ENCODE data around the gene MACROD2. TPM values are rescaled to one million over a fixed set of nuclear protein-coding genes. Genes with fewer than 3 reads are reported as not detected.

The MACROD2 gene
- total RNA-seq, 4 donors from 2014 or later, result 4.6 to 33.0 (median 8.3) TPM

DNA sequence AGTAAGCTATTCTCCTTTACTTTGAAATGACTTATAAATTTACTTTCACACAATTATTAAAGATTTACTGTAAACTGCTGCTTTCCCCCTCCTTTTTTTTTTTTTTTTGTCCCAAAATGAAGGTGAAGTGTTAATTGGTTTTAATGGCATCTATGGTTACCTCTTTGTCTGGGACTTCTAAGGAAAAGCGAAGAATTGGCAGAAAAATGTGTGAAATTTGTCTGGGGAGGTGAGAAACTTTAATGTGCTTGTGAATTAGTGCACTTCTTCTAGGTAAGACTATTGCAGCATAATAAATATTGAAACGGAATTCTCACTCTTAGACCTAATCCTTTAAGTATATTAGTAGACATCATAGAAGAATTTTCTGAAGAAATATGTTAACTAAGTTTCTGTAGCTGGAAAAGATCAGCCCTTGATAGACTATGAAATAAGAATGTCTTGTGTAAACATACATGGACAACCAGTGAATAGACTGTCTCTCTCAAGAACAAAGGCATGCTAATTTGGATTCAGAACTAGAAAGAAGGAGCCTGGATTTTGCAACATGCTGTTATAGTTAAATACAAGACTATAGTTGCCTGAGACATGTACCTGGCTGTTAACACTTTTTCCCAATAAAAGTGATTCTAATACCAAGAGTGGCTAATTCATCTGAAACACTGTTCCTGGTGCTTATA, 318.2 kb downstream of the MACROD2 start:
- H3K4me1 ChIP-seq, result peaks cover 0 to 5% (median under 1%) of the 10 kb centered on the region in 4 donors
- no peak for DNase-seq
- no peaks in the 10 kb centered on the region for H3K27me3 ChIP-seq
- intact Hi-C loops (cut with DNase I; ENCODE audit: low total_unique reads) (no loop called here), in situ Hi-C loops (cut with MboI; ENCODE audit: low pct_ligation_motif_present in 1 of 4, low pct_unique_long_range_greater_than_20kb in 1 of 4, low sequenced_read_pairs in 3 of 4) (no loop called here)
- H3K9me3 ChIP-seq, result no peaks in the 10 kb centered on the region
- TF ChIP-seq, protein P1, sequence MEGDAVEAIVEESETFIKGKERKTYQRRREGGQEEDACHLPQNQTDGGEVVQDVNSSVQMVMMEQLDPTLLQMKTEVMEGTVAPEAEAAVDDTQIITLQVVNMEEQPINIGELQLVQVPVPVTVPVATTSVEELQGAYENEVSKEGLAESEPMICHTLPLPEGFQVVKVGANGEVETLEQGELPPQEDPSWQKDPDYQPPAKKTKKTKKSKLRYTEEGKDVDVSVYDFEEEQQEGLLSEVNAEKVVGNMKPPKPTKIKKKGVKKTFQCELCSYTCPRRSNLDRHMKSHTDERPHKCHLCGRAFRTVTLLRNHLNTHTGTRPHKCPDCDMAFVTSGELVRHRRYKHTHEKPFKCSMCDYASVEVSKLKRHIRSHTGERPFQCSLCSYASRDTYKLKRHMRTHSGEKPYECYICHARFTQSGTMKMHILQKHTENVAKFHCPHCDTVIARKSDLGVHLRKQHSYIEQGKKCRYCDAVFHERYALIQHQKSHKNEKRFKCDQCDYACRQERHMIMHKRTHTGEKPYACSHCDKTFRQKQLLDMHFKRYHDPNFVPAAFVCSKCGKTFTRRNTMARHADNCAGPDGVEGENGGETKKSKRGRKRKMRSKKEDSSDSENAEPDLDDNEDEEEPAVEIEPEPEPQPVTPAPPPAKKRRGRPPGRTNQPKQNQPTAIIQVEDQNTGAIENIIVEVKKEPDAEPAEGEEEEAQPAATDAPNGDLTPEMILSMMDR (IDR thresholded peaks at IDR 0.05), result no peak
- TF ChIP-seq POLR2AphosphoS5 (IDR thresholded peaks at IDR 0.05), result no peak
- no peaks in the 10 kb centered on the region for H3K36me3 ChIP-seq
- no peak overlapping the region for H3K27ac ChIP-seq
- WGBS, 2 donors (ENCODE audit: low coverage in 1 of 2), result 46 to 60% methylated on average over 2 of the region's 2 CpGs
- H3K4me3 ChIP-seq, result no peak overlapping the region

DNA sequence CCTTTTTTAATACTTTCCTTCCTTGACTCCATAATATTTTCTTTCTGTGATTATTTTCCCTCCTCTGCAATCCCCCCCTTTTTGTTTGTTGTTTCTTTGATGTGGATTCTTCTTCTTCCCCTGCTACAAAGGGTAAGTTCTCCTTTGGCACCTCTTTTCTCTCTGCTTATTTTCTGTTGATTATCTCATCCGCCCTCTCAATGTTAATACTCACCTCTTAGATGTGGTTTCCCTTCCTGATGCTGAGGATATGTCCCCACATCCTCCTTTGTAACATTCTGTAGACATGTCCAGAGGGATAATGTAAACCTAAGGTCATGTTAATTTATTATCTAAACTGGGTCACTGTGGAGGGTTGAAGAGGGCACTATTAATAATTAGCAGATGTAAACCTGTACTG, 324.4 kb downstream of the MACROD2 start:
- Histone ChIP-seq H3K4me3 (no peak overlapping the region), H3K27me3 (no peaks in the 10 kb centered on the region), H3K9me3 (no peaks in the 10 kb centered on the region), H3K36me3 (no peaks in the 10 kb centered on the region), H3K27ac (no peak overlapping the region), H3K4me1 (no peaks in the 10 kb centered on the region)
- in situ Hi-C loops (cut with MboI; ENCODE audit: low pct_ligation_motif_present in 1 of 4, low pct_unique_long_range_greater_than_20kb in 1 of 4, low sequenced_read_pairs in 3 of 4), result no loop called here
- 71 to 76% methylated on average over 1 of the region's 1 CpG for WGBS, 2 donors (ENCODE audit: low coverage in 1 of 2)
- TF ChIP-seq POLR2AphosphoS5 (IDR thresholded peaks at IDR 0.05), result no peak
- DNase-seq, result no peak
- intact Hi-C loops (cut with DNase I; ENCODE audit: low total_unique reads), result loop anchor here (1.0 kb wide), 1 partner anchor 22 kb away; no protein-coding TSS in a partner anchor

DNA sequence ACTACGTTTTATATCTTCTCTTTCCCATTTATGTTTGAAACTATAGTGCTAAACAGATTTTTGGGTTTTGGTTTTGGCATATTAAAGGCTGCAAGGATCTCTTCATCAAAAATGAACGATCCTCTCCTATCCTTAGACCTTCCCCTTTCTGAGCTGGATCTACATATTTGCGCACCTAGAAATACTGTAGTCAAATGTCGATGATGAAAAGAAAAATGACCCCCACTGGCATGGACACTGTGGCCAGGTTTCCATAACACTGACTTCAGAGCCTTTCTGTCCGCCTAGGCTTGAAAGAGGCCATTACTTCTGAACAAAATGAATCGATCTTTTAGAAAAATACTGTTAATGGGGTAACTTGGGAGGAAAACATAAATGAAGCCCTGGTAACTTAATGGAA, 336.3 kb downstream of the MACROD2 start:
- TF ChIP-seq POLR2A (IDR thresholded peaks at IDR 0.05), result no peak
- Histone ChIP-seq H3K27ac (no peak overlapping the region), H3K4me1 (peaks cover 0 to 11% (median 0%) of the 10 kb centered on the region in 4 donors), H3K27me3 (no peaks in the 10 kb centered on the region), H3K9me3 (no peaks in the 10 kb centered on the region), H3K36me3 (peaks cover 0 to 1% (median 0%) of the 10 kb centered on the region in 4 donors), H3K4me3 (no peak overlapping the region)
- WGBS, 2 donors (ENCODE audit: low coverage in 1 of 2), result 84 to 87% methylated on average over 6 of the region's 6 CpGs
- no peak for DNase-seq
- in situ Hi-C loops (cut with MboI; ENCODE audit: low pct_ligation_motif_present in 1 of 4, low pct_unique_long_range_greater_than_20kb in 1 of 4, low sequenced_read_pairs in 3 of 4), result loop anchor here in 1 of 4 donors (25.0 kb wide), 1 partner anchor 906 kb away; no protein-coding TSS in a partner anchor
- intact Hi-C loops (cut with DNase I; ENCODE audit: low total_unique reads), result no loop called here

DNA sequence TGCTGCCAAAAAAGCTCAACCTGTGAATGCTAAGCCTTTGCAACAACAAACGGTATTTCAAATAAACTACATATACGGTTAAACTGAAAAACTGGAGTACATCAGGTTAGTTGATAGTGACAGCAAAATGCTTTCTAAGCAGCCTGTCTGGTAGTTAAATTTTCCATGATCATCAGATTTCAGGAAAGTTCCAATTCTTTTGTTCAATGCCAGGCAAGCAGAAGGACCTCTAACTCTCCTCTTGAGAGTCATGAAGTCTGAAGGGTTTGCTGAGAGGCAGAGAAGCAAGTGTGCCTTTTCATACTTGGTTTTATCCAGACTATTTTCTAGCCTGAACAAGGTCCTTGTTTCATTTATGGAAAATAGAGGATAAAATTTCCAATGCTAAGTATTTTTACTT, 337.6 kb downstream of the MACROD2 start:
- Histone ChIP-seq H3K4me1 (peaks cover 0 to 15% (median 0%) of the 10 kb centered on the region in 4 donors), H3K36me3 (no peaks in the 10 kb centered on the region), H3K27me3 (no peaks in the 10 kb centered on the region), H3K4me3 (no peak overlapping the region), H3K27ac (no peak overlapping the region), H3K9me3 (no peaks in the 10 kb centered on the region)
- no peak for DNase-seq
- TF ChIP-seq EP300 (IDR thresholded peaks at IDR 0.05; ENCODE audit: low read depth) (no peak), POLR2A (IDR thresholded peaks at IDR 0.05) (no peak), POLR2AphosphoS5 (IDR thresholded peaks at IDR 0.05) (no peak)
- TF ChIP-seq, protein P1 (IDR thresholded peaks at IDR 0.05), result no peak
- in situ Hi-C loops (cut with MboI; ENCODE audit: low pct_ligation_motif_present in 1 of 4, low pct_unique_long_range_greater_than_20kb in 1 of 4, low sequenced_read_pairs in 3 of 4), result loop anchor here in 1 of 4 donors (25.0 kb wide), 1 partner anchor 904 kb away; no protein-coding TSS in a partner anchor
- intact Hi-C loops (cut with DNase I; ENCODE audit: low total_unique reads), result no loop called here
- WGBS, 2 donors (ENCODE audit: low coverage in 1 of 2), result 59 to 83% methylated on average over 2 of the region's 2 CpGs

DNA sequence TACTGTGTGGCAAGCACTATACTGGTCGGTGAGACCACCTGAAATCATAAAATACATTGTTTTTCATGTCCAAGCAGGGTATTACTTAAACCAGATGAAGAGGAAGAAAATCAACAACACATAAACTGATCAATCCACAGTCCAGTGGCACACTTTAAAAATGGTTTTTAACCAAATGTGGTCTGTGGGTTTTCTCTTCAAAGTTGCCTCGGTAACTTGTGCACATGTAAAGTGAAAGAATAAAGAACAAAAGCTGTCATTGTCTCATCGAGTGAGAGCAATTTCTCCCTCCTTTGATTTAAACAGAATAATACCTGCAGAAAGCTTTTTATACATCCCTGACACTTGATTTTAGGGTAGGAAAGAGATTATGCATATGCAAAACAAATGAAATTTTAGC, 338.4 kb downstream of the MACROD2 start:
- Histone ChIP-seq H3K36me3 (no peaks in the 10 kb centered on the region), H3K9me3 (no peaks in the 10 kb centered on the region), H3K4me3 (peak overlapping the region in 1 of 4 donors; percentile 32), H3K27ac (no peak overlapping the region), H3K27me3 (no peaks in the 10 kb centered on the region), H3K4me1 (peaks cover 0 to 15% (median 0%) of the 10 kb centered on the region in 4 donors)
- TF ChIP-seq, protein P1 (IDR thresholded peaks at IDR 0.05), result no peak
- TF ChIP-seq POLR2A (IDR thresholded peaks at IDR 0.05) (no peak), POLR2AphosphoS5 (IDR thresholded peaks at IDR 0.05) (no peak), EP300 (IDR thresholded peaks at IDR 0.05; ENCODE audit: low read depth) (no peak)
- 15 to 34% methylated on average over 3 of the region's 3 CpGs for WGBS, 2 donors (ENCODE audit: low coverage in 1 of 2)
- no peak for DNase-seq
- intact Hi-C loops (cut with DNase I; ENCODE audit: low total_unique reads) (no loop called here), in situ Hi-C loops (cut with MboI; ENCODE audit: low pct_ligation_motif_present in 1 of 4, low pct_unique_long_range_greater_than_20kb in 1 of 4, low sequenced_read_pairs in 3 of 4) (loop anchor here in 1 of 4 donors (25.0 kb wide), 1 partner anchor 904 kb away; no protein-coding TSS in a partner anchor)
